A673 (cell line): ENCODE data around the gene EHD4.

ENCODE experiments used
- EZH2 ChIP-seq: fragments of 200-600 bp; sonication (generic); IDR thresholded peaks from 2 replicates; pipeline ENCODE4 v1.6.1; 2017; ENCODE audit warnings: borderline replicate concordance, low read depth, mild to moderate bottlenecking, mixed read lengths, antibody characterized with exemption, low read length; ENCODE audit not compliant: poor library complexity, severe bottlenecking
- TF ChIP-seq, protein P1 (sequence below): fragments of 300-800, 200-600 bp; sonication (generic); conservative IDR thresholded peaks from 2 replicates; pipeline ENCODE4 v1.5.1; 2017; ENCODE audit warnings: low read depth, mild to moderate bottlenecking, antibody characterized with exemption, low read length, moderate library complexity, mixed read lengths

DNA sequence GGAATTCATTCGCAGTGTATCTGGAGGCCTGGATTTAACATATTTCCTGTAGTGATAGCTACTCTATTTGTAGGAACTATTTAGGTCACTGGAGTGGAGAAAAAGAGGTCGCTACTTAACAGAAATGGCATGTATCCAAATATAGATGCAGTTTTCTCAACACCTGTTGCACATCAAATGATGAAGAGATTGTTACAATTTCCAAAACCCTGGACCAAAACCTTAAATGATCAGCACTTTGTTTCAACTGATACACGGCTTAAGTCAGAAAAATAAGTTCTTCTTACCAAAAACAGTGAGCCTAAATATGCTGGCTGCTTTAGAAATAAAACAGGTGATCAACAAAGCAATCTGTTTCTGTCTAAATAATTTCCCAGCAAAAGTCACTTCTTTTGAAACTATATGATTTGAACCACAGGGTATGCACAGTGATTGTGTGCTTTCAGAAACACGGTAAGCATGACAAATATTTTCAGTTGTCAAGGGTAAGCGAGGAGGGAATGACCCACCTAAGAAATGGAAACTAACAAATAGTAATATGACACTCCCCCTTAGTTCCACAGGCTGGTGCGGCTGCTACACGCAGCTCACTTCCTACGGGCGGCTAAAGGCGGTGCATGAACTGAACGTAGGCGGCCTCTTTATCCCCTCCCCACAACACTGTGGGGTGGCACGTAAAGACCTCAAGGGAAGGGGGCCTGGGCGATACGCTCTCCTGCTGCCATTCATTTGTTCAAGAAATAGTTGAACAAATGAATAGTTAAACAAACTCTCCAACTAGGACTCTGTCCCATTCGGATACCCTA is 1.1 kb downstream of the EHD4 start:
- TF ChIP-seq, protein P1, sequence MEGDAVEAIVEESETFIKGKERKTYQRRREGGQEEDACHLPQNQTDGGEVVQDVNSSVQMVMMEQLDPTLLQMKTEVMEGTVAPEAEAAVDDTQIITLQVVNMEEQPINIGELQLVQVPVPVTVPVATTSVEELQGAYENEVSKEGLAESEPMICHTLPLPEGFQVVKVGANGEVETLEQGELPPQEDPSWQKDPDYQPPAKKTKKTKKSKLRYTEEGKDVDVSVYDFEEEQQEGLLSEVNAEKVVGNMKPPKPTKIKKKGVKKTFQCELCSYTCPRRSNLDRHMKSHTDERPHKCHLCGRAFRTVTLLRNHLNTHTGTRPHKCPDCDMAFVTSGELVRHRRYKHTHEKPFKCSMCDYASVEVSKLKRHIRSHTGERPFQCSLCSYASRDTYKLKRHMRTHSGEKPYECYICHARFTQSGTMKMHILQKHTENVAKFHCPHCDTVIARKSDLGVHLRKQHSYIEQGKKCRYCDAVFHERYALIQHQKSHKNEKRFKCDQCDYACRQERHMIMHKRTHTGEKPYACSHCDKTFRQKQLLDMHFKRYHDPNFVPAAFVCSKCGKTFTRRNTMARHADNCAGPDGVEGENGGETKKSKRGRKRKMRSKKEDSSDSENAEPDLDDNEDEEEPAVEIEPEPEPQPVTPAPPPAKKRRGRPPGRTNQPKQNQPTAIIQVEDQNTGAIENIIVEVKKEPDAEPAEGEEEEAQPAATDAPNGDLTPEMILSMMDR, result no peak
- no peak for TF ChIP-seq EZH2
